ENCODE results near the gene IGFL3. TPM values are rescaled to one million over a fixed set of nuclear protein-coding genes. Genes with fewer than 3 reads are reported as not detected.
A peak's percentile ranks its signal among the peaks of the same experiment; 100 is the strongest.

Gene IGFL3
- total RNA-seq, 4 donors from 2014 or later, result not detected

DNA sequence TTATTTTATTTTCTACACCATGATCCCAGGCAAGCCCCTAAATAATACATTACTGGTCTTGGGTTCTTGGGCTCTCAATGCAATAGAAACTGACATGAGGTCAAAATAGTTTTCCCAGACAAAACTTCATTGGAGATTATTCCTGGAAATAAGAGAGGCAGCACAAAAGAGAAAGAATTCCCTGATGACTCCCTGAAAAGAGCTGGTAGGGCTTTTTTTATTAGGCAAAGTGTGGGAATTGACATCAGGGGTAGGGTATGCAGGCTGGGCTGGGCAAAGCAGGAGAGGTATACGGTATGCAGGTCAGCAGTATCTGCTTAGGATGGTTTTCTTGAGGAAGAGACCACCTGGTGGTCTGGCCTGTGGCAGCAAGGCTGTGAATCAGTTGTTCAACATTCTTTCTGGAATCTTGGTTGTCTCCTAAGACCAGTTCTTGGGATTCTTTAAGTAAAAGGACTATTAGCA lies 9.3 kb upstream of the IGFL3 start:
- no peak overlapping the region for H3K4me3 ChIP-seq
- peaks cover 0 to 29% (median 12%) of the 10 kb centered on the region in 4 donors for H3K4me1 ChIP-seq
- DNase-seq (ENCODE audit: low spot score in 2 of 2), result no peak
- H3K27me3 ChIP-seq, result no peaks in the 10 kb centered on the region
- H3K36me3 ChIP-seq, result no peaks in the 10 kb centered on the region
- TF ChIP-seq POLR2A (IDR thresholded peaks at IDR 0.05) (no peak), EP300 (IDR thresholded peaks at IDR 0.05) (no peak)
- TF ChIP-seq, protein P1, sequence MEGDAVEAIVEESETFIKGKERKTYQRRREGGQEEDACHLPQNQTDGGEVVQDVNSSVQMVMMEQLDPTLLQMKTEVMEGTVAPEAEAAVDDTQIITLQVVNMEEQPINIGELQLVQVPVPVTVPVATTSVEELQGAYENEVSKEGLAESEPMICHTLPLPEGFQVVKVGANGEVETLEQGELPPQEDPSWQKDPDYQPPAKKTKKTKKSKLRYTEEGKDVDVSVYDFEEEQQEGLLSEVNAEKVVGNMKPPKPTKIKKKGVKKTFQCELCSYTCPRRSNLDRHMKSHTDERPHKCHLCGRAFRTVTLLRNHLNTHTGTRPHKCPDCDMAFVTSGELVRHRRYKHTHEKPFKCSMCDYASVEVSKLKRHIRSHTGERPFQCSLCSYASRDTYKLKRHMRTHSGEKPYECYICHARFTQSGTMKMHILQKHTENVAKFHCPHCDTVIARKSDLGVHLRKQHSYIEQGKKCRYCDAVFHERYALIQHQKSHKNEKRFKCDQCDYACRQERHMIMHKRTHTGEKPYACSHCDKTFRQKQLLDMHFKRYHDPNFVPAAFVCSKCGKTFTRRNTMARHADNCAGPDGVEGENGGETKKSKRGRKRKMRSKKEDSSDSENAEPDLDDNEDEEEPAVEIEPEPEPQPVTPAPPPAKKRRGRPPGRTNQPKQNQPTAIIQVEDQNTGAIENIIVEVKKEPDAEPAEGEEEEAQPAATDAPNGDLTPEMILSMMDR (IDR thresholded peaks at IDR 0.05), result no peak
- H3K9me3 ChIP-seq, result no peaks in the 10 kb centered on the region
- H3K27ac ChIP-seq, result peak overlapping the region; percentile 54 to 94 (median 74)
- WGBS, 2 donors, result 60 to 63% methylated on average over 1 of the region's 1 CpG

GRCh38 chr19:46133101-46133627 lies 8.7 kb upstream of the IGFL3 start:
- peaks cover 0 to 29% (median 12%) of the 10 kb centered on the region in 4 donors for H3K4me1 ChIP-seq
- no peaks in the 10 kb centered on the region for H3K9me3 ChIP-seq
- DNase-seq (ENCODE audit: low spot score in 2 of 2), result peak in 1 of 2 donors; percentile 7
- 25 to 37% methylated on average over 6 of the region's 6 CpGs for WGBS, 2 donors
- no peaks in the 10 kb centered on the region for H3K27me3 ChIP-seq
- H3K27ac ChIP-seq, result peak overlapping the region; percentile 54 to 94 (median 74)
- TF ChIP-seq, protein P1 (IDR thresholded peaks at IDR 0.05), result no peak
- TF ChIP-seq EP300 (IDR thresholded peaks at IDR 0.05) (peak in 1 of 2 donors; percentile 58), POLR2A (IDR thresholded peaks at IDR 0.05) (peak in 1 of 2 donors; percentile 34)
- H3K36me3 ChIP-seq, result no peaks in the 10 kb centered on the region
- peak overlapping the region in 1 of 4 donors; percentile 2 for H3K4me3 ChIP-seq

- Histone ChIP-seq H3K9me3 (no peaks in the 10 kb centered on the region), H3K27ac (peak overlapping the region; percentile 39 to 94 (median 67)), H3K27me3 (no peaks in the 10 kb centered on the region), H3K4me3 (peak overlapping the region in 1 of 4 donors; percentile 2), H3K36me3 (no peaks in the 10 kb centered on the region), H3K4me1 (peaks cover 0 to 29% (median 12%) of the 10 kb centered on the region in 4 donors)
- DNase-seq (ENCODE audit: low spot score in 2 of 2), result no peak
- TF ChIP-seq POLR2A (IDR thresholded peaks at IDR 0.05) (no peak), EP300 (IDR thresholded peaks at IDR 0.05) (no peak)
- TF ChIP-seq, protein P1 (IDR thresholded peaks at IDR 0.05), result no peak
- 59 to 67% methylated on average over 4 of the region's 4 CpGs for WGBS, 2 donors
These were observed 8.1 kb upstream of the IGFL3 start for GRCh38 chr19:46132508-46133100.

- Histone ChIP-seq H3K4me3 (no peak overlapping the region), H3K27me3 (no peaks in the 10 kb centered on the region), H3K4me1 (peaks cover 0 to 29% (median 12%) of the 10 kb centered on the region in 4 donors), H3K27ac (peak overlapping the region in 2 of 4 donors; percentile 84 to 94), H3K9me3 (no peaks in the 10 kb centered on the region), H3K36me3 (no peaks in the 10 kb centered on the region)
- WGBS, 2 donors, result 76 to 79% methylated on average over 10 of the region's 10 CpGs
- no peak for DNase-seq (ENCODE audit: low spot score in 2 of 2)
- TF ChIP-seq, protein P1 (IDR thresholded peaks at IDR 0.05), result no peak
- TF ChIP-seq POLR2A (IDR thresholded peaks at IDR 0.05) (no peak), EP300 (IDR thresholded peaks at IDR 0.05) (no peak)
These were observed 7.1 kb upstream of the IGFL3 start for GRCh38 chr19:46131485-46132143.

DNA sequence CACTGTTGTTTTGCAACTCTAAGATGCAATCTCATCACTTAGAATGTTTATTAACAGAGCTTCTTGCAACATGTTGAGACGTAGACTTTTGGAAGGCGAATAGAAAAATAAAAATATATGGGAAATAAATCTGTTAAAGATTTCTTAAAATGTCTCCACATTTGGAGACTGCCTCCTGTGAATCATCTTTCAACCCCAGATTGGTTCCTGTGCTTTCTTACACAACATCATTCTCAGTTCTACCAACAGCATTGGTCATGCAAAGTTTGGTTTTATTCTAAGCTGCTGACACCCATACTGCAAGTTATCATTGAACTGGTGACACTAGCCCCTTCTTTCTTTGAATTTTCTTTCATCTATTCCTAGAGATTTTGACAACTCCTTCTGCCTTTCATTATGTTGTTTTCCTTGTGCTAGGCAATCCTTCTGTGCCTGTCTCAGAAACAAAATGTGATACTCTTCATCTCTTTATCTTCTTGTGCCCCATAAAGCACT lies 1.6 kb upstream of the IGFL3 start:
- 92 to 96% methylated on average over 2 of the region's 2 CpGs for WGBS, 2 donors
- DNase-seq (ENCODE audit: low spot score in 2 of 2), result no peak
- Histone ChIP-seq H3K36me3 (no peaks in the 10 kb centered on the region), H3K4me1 (no peaks in the 10 kb centered on the region), H3K9me3 (no peaks in the 10 kb centered on the region), H3K27me3 (no peaks in the 10 kb centered on the region), H3K27ac (no peak overlapping the region), H3K4me3 (no peak overlapping the region)
- TF ChIP-seq, protein P1 (IDR thresholded peaks at IDR 0.05), result no peak
- TF ChIP-seq EP300 (IDR thresholded peaks at IDR 0.05) (no peak), POLR2A (IDR thresholded peaks at IDR 0.05) (no peak)
